Transverse colon (tissue), 3 donors: ENCODE data around the gene CALY.

Source experiments
- POLR2A ChIP-seq: fragments of 450-650 bp; IDR thresholded peaks from one replicate; pipeline ENCODE4 v1.6.1; 2016; ENCODE audit warnings: antibody characterized with exemption, mild to moderate bottlenecking, moderate library complexity
- TF ChIP-seq, protein P1 (sequence below), 5 experiments: fragments of 200-600 bp in 3 of 5; fragments of 450-650 bp in 2 of 5; sonication (generic) in 3 of 5; IDR thresholded peaks; 1 replicate in 2 of 5; 2 replicates in 3 of 5; pipeline ENCODE4 v1.5.1; 2016 to 2017; ENCODE audit warnings: antibody characterized with exemption in 5 of 5, inconsistent platforms in 3 of 5, mild to moderate bottlenecking in 2 of 5, moderate library complexity in 1 of 5

GRCh38 chr10:133349577-133350011 lies 12.9 kb upstream of the CALY start:
- TF ChIP-seq, protein P1, sequence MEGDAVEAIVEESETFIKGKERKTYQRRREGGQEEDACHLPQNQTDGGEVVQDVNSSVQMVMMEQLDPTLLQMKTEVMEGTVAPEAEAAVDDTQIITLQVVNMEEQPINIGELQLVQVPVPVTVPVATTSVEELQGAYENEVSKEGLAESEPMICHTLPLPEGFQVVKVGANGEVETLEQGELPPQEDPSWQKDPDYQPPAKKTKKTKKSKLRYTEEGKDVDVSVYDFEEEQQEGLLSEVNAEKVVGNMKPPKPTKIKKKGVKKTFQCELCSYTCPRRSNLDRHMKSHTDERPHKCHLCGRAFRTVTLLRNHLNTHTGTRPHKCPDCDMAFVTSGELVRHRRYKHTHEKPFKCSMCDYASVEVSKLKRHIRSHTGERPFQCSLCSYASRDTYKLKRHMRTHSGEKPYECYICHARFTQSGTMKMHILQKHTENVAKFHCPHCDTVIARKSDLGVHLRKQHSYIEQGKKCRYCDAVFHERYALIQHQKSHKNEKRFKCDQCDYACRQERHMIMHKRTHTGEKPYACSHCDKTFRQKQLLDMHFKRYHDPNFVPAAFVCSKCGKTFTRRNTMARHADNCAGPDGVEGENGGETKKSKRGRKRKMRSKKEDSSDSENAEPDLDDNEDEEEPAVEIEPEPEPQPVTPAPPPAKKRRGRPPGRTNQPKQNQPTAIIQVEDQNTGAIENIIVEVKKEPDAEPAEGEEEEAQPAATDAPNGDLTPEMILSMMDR (IDR thresholded peaks at IDR 0.05): no peak
- no peak for TF ChIP-seq POLR2A
